WTC11 (cell line): Measurements from ENCODE around the gene CWF19L2. TPM values are rescaled to one million over a fixed set of nuclear protein-coding genes. Genes with fewer than 3 reads are reported as not detected.

Source experiments
- ATAC-seq: fragments of 200-7000 bp; cut with Tn5 transposase; 2 replicates; pipeline ENCODE4 v1.10.0; 2021; ENCODE audit warnings: mild to moderate bottlenecking, moderate library complexity
- CTCF ChIA-PET: fragments of 300-600 bp; sonication (Branson Sonifier 250); formaldehyde crosslinking; loops from one replicate; lab custom pipeline; 2021; ENCODE audit warnings: antibody characterized with exemption; lab: Charles Lee
- POLR2A ChIA-PET: fragments of 350-600 bp; sonication (Branson Sonifier 250); formaldehyde crosslinking; loops from one replicate; lab custom pipeline; 2021; ENCODE audit warnings: antibody characterized with exemption; lab: Charles Lee
- DNase-seq: peaks from one replicate; pipeline ENCODE4 v3.0.0; 2021; ENCODE audit warnings: low spot score
- H3K27ac Mint-ChIP-seq: 2 replicates; pipeline ENCODE4 v1.8.0; 2021; ENCODE audit warnings: mixed read lengths
- H3K27me3 Mint-ChIP-seq: 2 replicates; pipeline ENCODE4 v1.8.0; 2021; ENCODE audit warnings: low read depth, mild to moderate bottlenecking, moderate library complexity, mixed read lengths
- H3K36me3 Mint-ChIP-seq: 2 replicates; pipeline ENCODE4 v1.8.0; 2021; ENCODE audit warnings: mixed read lengths
- H3K4me1 Mint-ChIP-seq: 2 replicates; pipeline ENCODE4 v1.8.0; 2022; ENCODE audit warnings: mixed read lengths
- H3K4me3 Mint-ChIP-seq: 2 replicates; pipeline ENCODE4 v1.8.0; 2021; ENCODE audit warnings: mild to moderate bottlenecking, moderate library complexity, mixed read lengths
- H3K9me3 Mint-ChIP-seq: 2 replicates; pipeline ENCODE4 v1.8.0; 2021; ENCODE audit warnings: mixed read lengths
- ELF4 ChIP-seq: sonication (generic); formaldehyde crosslinking; IDR thresholded peaks from 2 replicates; pipeline ENCODE4 v1.8.1; 2022; ENCODE audit warnings: low read depth, mild to moderate bottlenecking, moderate library complexity, missing genetic modification reagents
- FOXK1 ChIP-seq: sonication (generic); formaldehyde crosslinking; IDR thresholded peaks from 2 replicates; pipeline ENCODE4 v1.8.0; 2022; ENCODE audit warnings: mild to moderate bottlenecking, moderate library complexity, missing genetic modification reagents
- MYBL2 ChIP-seq: sonication (generic); formaldehyde crosslinking; IDR thresholded peaks from 2 replicates; pipeline ENCODE4 v1.8.1; 2023; ENCODE audit warnings: mild to moderate bottlenecking, moderate library complexity, missing genetic modification reagents
- NFYB ChIP-seq: sonication (generic); formaldehyde crosslinking; conservative IDR thresholded peaks from 2 replicates; pipeline ENCODE4 v1.8.0; 2022; ENCODE audit warnings: low read depth, missing genetic modification reagents
- SMAD4 ChIP-seq: sonication (generic); formaldehyde crosslinking; IDR thresholded peaks from 2 replicates; pipeline ENCODE4 v1.8.0; 2022; ENCODE audit warnings: mild to moderate bottlenecking, missing genetic modification reagents
- SOX15 ChIP-seq: fragments of 250-450 bp; sonication (Bioruptor Pico); IDR thresholded peaks from 2 replicates; pipeline ENCODE4 v1.9.0; 2021; ENCODE audit warnings: mild to moderate bottlenecking
- TEAD4 ChIP-seq: sonication (generic); formaldehyde crosslinking; IDR thresholded peaks from 2 replicates; pipeline ENCODE4 v1.8.0; 2022; ENCODE audit warnings: mild to moderate bottlenecking, missing genetic modification reagents
- TP53 ChIP-seq: sonication (generic); formaldehyde crosslinking; IDR thresholded peaks from 2 replicates; pipeline ENCODE4 v1.8.1; 2023; ENCODE audit warnings: mild to moderate bottlenecking, missing genetic modification reagents
- ZNF121 ChIP-seq: sonication (generic); formaldehyde crosslinking; IDR thresholded peaks from 2 replicates; pipeline ENCODE4 v1.8.0; 2023; ENCODE audit warnings: missing genetic modification reagents
- ZNF416 ChIP-seq: fragments of 250-450 bp; sonication (Bioruptor Pico); IDR thresholded peaks from 2 replicates; pipeline ENCODE4 v1.9.0; 2021; ENCODE audit warnings: mild to moderate bottlenecking, inconsistent platforms
- ZNF423 ChIP-seq: fragments of 250-450 bp; sonication (Bioruptor Pico); IDR thresholded peaks from 2 replicates; pipeline ENCODE4 v2.1.2; 2022; ENCODE audit warnings: mild to moderate bottlenecking, moderate library complexity
- total RNA-seq: library from RNA; stranded (reverse); gene quantifications from 3 replicates; pipeline ENCODE4 v1.2.3, GENCODE V29; 2021
- TF ChIP-seq, protein P1 (sequence below): fragments of 200-600 bp; IDR thresholded peaks from 2 replicates; pipeline ENCODE4 v1.8.0; 2022; ENCODE audit warnings: antibody characterized with exemption
- TF ChIP-seq, protein P2 (sequence below): sonication (generic); formaldehyde crosslinking; IDR thresholded peaks from 2 replicates; pipeline ENCODE4 v1.8.1; 2023; ENCODE audit warnings: mild to moderate bottlenecking, missing genetic modification reagents
- TF ChIP-seq, protein P3 (sequence below): sonication (generic); formaldehyde crosslinking; IDR thresholded peaks from 2 replicates; pipeline ENCODE4 v1.8.1; 2022; ENCODE audit warnings: low read depth, missing genetic modification reagents, borderline replicate concordance
- TF ChIP-seq, protein P4 (sequence below): sonication (generic); formaldehyde crosslinking; IDR thresholded peaks from 2 replicates; pipeline ENCODE4 v1.8.0; 2023; ENCODE audit warnings: missing genetic modification reagents, mild to moderate bottlenecking, borderline replicate concordance
- TF ChIP-seq, protein P5 (sequence below): sonication (generic); formaldehyde crosslinking; IDR thresholded peaks from 2 replicates; pipeline ENCODE4 v1.8.0; 2022; ENCODE audit warnings: mild to moderate bottlenecking, missing genetic modification reagents
- TF ChIP-seq, protein P6 (sequence below): sonication (generic); formaldehyde crosslinking; IDR thresholded peaks from 2 replicates; pipeline ENCODE4 v1.8.1; 2022; ENCODE audit warnings: missing genetic modification reagents, borderline replicate concordance
- TF ChIP-seq, protein P7 (sequence below): fragments of 250-450 bp; sonication (Bioruptor Pico); IDR thresholded peaks from 2 replicates; pipeline ENCODE4 v1.9.0; 2021; ENCODE audit warnings: mild to moderate bottlenecking

Gene CWF19L2
- total RNA-seq, 1 experiment from 2014 or later, result 16.2 TPM

DNA sequence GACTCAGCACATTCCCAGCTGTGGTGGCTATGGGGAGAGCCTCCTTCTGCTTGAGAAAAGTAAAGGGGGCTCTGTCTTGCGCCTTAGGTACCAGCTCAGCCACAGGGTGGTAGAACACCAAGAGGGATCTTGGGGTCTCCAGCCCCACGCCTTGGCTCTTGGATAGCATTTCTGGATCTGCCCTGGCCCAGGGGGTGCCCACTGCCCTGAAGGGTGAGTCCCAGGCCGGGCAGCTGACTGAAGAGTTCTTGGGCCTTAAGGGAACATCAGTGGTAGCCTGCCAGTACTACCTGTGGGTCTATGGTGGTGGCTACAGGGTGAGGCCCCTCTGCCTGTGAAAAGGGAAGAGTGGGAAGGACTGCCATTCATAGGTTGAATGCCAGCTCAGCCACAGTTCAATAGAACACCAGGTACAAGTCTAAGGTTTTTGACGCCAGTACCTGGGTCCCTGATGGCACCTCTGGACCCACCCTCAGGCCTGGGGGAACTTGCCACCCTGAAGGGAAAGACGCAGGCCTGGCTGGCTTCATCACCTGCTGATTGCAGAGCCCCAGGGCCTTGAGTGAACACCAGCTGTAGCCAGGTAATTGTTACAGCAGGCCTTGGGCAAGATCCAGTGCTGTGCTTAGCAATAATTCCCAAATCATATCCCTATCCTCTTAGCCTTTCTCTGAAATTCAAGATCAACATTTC is 3.9 kb downstream of the CWF19L2 start (continued):
- TF ChIP-seq, protein P1, sequence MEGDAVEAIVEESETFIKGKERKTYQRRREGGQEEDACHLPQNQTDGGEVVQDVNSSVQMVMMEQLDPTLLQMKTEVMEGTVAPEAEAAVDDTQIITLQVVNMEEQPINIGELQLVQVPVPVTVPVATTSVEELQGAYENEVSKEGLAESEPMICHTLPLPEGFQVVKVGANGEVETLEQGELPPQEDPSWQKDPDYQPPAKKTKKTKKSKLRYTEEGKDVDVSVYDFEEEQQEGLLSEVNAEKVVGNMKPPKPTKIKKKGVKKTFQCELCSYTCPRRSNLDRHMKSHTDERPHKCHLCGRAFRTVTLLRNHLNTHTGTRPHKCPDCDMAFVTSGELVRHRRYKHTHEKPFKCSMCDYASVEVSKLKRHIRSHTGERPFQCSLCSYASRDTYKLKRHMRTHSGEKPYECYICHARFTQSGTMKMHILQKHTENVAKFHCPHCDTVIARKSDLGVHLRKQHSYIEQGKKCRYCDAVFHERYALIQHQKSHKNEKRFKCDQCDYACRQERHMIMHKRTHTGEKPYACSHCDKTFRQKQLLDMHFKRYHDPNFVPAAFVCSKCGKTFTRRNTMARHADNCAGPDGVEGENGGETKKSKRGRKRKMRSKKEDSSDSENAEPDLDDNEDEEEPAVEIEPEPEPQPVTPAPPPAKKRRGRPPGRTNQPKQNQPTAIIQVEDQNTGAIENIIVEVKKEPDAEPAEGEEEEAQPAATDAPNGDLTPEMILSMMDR, result no peak
- TF ChIP-seq ZNF121 (CRISPR knock-in tag), result no peak
- no peak for TF ChIP-seq NFYB
- TF ChIP-seq, protein P2, sequence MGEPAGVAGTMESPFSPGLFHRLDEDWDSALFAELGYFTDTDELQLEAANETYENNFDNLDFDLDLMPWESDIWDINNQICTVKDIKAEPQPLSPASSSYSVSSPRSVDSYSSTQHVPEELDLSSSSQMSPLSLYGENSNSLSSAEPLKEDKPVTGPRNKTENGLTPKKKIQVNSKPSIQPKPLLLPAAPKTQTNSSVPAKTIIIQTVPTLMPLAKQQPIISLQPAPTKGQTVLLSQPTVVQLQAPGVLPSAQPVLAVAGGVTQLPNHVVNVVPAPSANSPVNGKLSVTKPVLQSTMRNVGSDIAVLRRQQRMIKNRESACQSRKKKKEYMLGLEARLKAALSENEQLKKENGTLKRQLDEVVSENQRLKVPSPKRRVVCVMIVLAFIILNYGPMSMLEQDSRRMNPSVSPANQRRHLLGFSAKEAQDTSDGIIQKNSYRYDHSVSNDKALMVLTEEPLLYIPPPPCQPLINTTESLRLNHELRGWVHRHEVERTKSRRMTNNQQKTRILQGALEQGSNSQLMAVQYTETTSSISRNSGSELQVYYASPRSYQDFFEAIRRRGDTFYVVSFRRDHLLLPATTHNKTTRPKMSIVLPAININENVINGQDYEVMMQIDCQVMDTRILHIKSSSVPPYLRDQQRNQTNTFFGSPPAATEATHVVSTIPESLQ (CRISPR knock-in tag), result no peak
- TF ChIP-seq FOXK1 (CRISPR knock-in tag), result no peak
- no peak for TF ChIP-seq MYBL2
- no peak for TF ChIP-seq ELF4 (CRISPR knock-in tag)
- TF ChIP-seq, protein P3, sequence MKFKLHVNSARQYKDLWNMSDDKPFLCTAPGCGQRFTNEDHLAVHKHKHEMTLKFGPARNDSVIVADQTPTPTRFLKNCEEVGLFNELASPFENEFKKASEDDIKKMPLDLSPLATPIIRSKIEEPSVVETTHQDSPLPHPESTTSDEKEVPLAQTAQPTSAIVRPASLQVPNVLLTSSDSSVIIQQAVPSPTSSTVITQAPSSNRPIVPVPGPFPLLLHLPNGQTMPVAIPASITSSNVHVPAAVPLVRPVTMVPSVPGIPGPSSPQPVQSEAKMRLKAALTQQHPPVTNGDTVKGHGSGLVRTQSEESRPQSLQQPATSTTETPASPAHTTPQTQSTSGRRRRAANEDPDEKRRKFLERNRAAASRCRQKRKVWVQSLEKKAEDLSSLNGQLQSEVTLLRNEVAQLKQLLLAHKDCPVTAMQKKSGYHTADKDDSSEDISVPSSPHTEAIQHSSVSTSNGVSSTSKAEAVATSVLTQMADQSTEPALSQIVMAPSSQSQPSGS, result no peak
- TF ChIP-seq, protein P4, sequence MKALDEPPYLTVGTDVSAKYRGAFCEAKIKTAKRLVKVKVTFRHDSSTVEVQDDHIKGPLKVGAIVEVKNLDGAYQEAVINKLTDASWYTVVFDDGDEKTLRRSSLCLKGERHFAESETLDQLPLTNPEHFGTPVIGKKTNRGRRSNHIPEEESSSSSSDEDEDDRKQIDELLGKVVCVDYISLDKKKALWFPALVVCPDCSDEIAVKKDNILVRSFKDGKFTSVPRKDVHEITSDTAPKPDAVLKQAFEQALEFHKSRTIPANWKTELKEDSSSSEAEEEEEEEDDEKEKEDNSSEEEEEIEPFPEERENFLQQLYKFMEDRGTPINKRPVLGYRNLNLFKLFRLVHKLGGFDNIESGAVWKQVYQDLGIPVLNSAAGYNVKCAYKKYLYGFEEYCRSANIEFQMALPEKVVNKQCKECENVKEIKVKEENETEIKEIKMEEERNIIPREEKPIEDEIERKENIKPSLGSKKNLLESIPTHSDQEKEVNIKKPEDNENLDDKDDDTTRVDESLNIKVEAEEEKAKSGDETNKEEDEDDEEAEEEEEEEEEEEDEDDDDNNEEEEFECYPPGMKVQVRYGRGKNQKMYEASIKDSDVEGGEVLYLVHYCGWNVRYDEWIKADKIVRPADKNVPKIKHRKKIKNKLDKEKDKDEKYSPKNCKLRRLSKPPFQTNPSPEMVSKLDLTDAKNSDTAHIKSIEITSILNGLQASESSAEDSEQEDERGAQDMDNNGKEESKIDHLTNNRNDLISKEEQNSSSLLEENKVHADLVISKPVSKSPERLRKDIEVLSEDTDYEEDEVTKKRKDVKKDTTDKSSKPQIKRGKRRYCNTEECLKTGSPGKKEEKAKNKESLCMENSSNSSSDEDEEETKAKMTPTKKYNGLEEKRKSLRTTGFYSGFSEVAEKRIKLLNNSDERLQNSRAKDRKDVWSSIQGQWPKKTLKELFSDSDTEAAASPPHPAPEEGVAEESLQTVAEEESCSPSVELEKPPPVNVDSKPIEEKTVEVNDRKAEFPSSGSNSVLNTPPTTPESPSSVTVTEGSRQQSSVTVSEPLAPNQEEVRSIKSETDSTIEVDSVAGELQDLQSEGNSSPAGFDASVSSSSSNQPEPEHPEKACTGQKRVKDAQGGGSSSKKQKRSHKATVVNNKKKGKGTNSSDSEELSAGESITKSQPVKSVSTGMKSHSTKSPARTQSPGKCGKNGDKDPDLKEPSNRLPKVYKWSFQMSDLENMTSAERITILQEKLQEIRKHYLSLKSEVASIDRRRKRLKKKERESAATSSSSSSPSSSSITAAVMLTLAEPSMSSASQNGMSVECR (CRISPR knock-in tag), result no peak

DNA sequence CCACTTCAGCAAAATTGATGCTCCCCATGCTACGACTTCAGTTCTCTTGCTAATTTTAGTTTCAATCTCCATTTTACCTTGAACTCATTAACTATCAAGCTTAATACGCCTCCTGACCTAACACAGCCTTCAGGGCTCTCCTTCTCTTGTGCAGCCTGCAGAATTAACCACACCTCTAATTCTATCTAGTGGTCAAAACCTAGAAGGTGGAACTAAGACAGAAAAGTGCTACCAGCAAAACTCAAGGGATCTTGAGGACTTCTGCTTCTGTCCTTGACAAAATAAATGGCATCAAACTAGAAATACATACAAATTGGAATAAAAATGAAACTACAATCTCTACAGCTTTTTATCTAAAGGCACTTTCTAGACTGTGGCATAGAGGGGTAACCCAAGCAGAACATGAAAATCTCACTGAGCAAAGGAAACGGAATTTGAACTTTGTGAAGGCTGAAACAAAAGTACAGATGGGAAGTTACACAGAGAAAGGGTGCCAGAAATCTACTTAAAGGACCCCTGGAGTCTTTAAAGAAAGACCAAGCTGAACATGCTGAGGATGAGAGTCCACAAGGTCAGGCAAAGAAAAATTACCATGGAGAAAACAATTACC is 10.7 kb downstream of the CWF19L2 start:
- Mint-ChIP-seq H3K4me1 (no peaks in the 10 kb centered on the region), H3K4me3 (no peak overlapping the region), H3K27me3 (no peaks in the 10 kb centered on the region), H3K27ac (no peak overlapping the region), H3K9me3 (no peaks in the 10 kb centered on the region), H3K36me3 (peaks cover 14% of the 10 kb centered on the region)
- POLR2A ChIA-PET, result no interaction called here
- DNase-seq (no peak), ATAC-seq (no peak)
- TF ChIP-seq, protein P5, sequence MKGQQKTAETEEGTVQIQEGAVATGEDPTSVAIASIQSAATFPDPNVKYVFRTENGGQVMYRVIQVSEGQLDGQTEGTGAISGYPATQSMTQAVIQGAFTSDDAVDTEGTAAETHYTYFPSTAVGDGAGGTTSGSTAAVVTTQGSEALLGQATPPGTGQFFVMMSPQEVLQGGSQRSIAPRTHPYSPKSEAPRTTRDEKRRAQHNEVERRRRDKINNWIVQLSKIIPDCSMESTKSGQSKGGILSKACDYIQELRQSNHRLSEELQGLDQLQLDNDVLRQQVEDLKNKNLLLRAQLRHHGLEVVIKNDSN, result no peak
- CTCF ChIA-PET, result no interaction called here

DNA sequence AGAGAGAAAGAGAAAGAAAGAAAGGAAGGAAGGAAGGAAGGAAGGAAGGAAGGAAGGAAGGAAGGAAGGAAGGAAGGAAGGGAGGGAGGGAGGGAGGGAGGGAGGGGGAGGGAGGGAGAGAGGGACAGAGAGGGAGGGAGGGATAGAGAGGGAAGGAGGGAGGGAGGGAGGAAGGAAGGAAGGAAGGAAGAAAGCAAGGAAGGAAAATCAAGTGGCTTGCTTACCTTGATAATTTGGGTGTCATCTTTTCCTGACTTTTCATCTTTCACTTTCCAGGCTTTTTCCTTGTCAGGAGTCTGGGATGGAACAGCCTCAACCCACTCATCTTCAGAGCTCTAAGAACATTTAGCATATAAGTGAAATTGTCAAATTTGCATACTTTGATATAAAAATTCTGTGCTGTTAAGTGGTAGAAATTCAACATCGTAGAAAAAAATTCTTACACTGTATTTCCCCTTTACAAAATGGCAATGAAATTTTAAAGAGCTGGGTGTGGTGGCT is 14.9 kb downstream of the CWF19L2 start:
- ChIA-PET POLR2A (interaction anchor here (0.6 kb wide), 1 partner anchor 126 kb away, joined by 5 read pairs; no protein-coding TSS in a partner anchor), CTCF (no interaction called here)
- H3K4me1 Mint-ChIP-seq, result no peaks in the 10 kb centered on the region
- no peak overlapping the region for H3K27ac Mint-ChIP-seq
- H3K4me3 Mint-ChIP-seq, result no peak overlapping the region
- H3K27me3 Mint-ChIP-seq, result no peaks in the 10 kb centered on the region
- no peaks in the 10 kb centered on the region for H3K9me3 Mint-ChIP-seq
- peaks cover 31% of the 10 kb centered on the region for H3K36me3 Mint-ChIP-seq
- DNase-seq (no peak), ATAC-seq (no peak)
- TF ChIP-seq SOX15 (CRISPR knock-in tag), result no peak
- no peak for TF ChIP-seq TEAD4 (CRISPR knock-in tag)
- TF ChIP-seq ZNF416, result no peak
- TF ChIP-seq SMAD4, result no peak
- TF ChIP-seq, protein P6, sequence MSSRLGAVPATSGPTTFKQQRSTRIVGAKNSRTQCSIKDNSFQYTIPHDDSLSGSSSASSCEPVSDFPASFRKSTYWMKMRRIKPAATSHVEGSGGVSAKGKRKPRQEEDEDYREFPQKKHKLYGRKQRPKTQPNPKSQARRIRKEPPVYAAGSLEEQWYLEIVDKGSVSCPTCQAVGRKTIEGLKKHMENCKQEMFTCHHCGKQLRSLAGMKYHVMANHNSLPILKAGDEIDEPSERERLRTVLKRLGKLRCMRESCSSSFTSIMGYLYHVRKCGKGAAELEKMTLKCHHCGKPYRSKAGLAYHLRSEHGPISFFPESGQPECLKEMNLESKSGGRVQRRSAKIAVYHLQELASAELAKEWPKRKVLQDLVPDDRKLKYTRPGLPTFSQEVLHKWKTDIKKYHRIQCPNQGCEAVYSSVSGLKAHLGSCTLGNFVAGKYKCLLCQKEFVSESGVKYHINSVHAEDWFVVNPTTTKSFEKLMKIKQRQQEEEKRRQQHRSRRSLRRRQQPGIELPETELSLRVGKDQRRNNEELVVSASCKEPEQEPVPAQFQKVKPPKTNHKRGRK, result no peak
- TF ChIP-seq ZNF423 (CRISPR knock-in tag), result no peak
- TF ChIP-seq TP53 (CRISPR knock-in tag), result no peak
- TF ChIP-seq, protein P7, sequence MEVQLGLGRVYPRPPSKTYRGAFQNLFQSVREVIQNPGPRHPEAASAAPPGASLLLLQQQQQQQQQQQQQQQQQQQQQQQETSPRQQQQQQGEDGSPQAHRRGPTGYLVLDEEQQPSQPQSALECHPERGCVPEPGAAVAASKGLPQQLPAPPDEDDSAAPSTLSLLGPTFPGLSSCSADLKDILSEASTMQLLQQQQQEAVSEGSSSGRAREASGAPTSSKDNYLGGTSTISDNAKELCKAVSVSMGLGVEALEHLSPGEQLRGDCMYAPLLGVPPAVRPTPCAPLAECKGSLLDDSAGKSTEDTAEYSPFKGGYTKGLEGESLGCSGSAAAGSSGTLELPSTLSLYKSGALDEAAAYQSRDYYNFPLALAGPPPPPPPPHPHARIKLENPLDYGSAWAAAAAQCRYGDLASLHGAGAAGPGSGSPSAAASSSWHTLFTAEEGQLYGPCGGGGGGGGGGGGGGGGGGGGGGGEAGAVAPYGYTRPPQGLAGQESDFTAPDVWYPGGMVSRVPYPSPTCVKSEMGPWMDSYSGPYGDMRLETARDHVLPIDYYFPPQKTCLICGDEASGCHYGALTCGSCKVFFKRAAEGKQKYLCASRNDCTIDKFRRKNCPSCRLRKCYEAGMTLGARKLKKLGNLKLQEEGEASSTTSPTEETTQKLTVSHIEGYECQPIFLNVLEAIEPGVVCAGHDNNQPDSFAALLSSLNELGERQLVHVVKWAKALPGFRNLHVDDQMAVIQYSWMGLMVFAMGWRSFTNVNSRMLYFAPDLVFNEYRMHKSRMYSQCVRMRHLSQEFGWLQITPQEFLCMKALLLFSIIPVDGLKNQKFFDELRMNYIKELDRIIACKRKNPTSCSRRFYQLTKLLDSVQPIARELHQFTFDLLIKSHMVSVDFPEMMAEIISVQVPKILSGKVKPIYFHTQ (CRISPR knock-in tag), result no peak
